ENCODE results near the gene SRSF9. TPM values are rescaled to one million over a fixed set of nuclear protein-coding genes. Genes with fewer than 3 reads are reported as not detected.

The SRSF9 gene
- total and polyA plus RNA-seq, 2 donors (not counting 1 experiment from before 2014, with no cell fraction given) = 96.3 to 157 TPM

DNA sequence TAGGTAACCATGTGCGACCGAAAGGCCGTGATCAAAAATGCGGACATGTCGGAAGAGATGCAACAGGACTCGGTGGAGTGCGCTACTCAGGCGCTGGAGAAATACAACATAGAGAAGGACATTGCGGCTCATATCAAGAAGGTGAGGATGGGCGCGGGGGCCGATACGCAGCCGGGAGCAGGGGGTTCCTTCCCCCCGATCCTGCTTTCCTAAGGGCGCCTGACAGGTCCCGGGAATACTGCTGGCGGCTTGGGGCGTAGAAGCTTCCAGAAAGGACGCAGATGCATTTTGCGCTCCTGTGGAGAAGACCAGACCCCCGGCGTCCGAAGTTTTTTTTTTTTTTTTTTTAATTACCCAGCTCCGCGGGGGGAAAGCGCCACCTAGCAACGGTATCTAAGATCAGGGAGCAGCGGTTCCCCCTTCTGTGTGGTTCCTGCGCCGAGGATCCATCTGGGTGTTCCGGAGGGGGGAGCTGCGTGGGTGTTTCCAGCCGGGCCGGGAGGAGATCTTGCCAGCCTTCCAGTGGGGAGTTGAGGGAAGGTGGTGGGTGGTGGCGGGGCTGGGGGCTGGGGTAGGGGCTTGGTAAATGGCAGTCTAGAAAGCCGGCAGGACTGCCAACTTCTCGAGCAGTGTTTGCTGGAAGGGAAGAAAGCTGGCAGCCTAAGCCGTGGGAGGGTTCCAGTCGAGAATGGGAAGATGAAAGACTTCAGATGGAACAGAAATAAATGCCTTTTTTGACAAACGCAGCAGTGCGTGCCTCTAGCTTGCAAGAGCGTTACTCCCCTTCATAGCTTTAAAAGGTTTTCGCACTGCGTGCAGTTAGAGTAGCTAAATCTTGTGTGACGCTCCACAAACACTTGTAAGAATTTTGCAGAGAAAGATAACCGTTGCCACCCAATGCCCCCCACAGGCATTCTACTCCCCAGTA, 27.1 kb upstream of the SRSF9 start:
- no peak for TF ChIP-seq EZH2 (IDR thresholded peaks at IDR 0.05; ENCODE audit: borderline replicate concordance, insufficient read depth, low read depth, low read length, poor library complexity, severe bottlenecking)
- TF ChIP-seq, protein P1, sequence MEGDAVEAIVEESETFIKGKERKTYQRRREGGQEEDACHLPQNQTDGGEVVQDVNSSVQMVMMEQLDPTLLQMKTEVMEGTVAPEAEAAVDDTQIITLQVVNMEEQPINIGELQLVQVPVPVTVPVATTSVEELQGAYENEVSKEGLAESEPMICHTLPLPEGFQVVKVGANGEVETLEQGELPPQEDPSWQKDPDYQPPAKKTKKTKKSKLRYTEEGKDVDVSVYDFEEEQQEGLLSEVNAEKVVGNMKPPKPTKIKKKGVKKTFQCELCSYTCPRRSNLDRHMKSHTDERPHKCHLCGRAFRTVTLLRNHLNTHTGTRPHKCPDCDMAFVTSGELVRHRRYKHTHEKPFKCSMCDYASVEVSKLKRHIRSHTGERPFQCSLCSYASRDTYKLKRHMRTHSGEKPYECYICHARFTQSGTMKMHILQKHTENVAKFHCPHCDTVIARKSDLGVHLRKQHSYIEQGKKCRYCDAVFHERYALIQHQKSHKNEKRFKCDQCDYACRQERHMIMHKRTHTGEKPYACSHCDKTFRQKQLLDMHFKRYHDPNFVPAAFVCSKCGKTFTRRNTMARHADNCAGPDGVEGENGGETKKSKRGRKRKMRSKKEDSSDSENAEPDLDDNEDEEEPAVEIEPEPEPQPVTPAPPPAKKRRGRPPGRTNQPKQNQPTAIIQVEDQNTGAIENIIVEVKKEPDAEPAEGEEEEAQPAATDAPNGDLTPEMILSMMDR (IDR thresholded peaks at IDR 0.05) = peak; percentile 31
- Histone ChIP-seq H3K4me2 (replicated peaks; ENCODE audit: low read depth, low read length, poor library complexity, severe bottlenecking) (peak overlapping the region; percentile 87), H3K79me2 (ENCODE audit: control insufficient read depth, insufficient read depth, low read length) (peaks cover 24% of the 10 kb centered on the region), H3K36me3 (replicated peaks in 1 of 2; ENCODE audit: control extremely low read depth in 1 of 2, control insufficient read depth in 1 of 2, extremely low read depth in 1 of 2, insufficient read depth in 2 of 2, low read length in 1 of 2) (peaks cover 0 to 5% of the 10 kb centered on the region in 2 experiments), H3K27me3 (replicated peaks in 1 of 4; ENCODE audit: control extremely low read depth in 1 of 4, control insufficient read depth in 3 of 4, insufficient read depth in 4 of 4, low read length in 3 of 4) (no peaks in the 10 kb centered on the region), H2AFZ (ENCODE audit: insufficient read depth, low read depth, low read length, poor library complexity, severe bottlenecking) (peak overlapping the region; percentile 83), H3K4me3 (ENCODE audit: control extremely low read depth in 1 of 5, extremely low read depth in 1 of 5, insufficient read depth in 1 of 5, low read depth in 2 of 5, low read length in 4 of 5) (peak overlapping the region; percentile 68 to 90 (median 83)), H3K9me3 (ENCODE audit: control extremely low read depth in 1 of 3, control insufficient read depth in 2 of 3, insufficient read depth in 1 of 3, low read length in 2 of 3) (no peaks in the 10 kb centered on the region), H4K20me1 (ENCODE audit: control insufficient read depth, insufficient read depth, low read length, poor library complexity, severe bottlenecking) (peaks cover 20% of the 10 kb centered on the region), H3K4me1 (ENCODE audit: control insufficient read depth in 2 of 2, insufficient read depth in 2 of 2, low read length in 2 of 2) (peaks cover 17% of the 10 kb centered on the region in 2 donors), H3K9ac (ENCODE audit: low read length) (peak overlapping the region; percentile 82), H3K27ac (ENCODE audit: low read length in 2 of 2) (peak overlapping the region; percentile 45 to 78)
- intact Hi-C loops (cut with micrococcal nuclease) = loop anchor here (1.0 to 5.0 kb wide), 6 partner anchors 27 to 140 kb away; partner anchors contain the start of genes GATC, POP5, RNF10 and SRSF9
- ChIA-PET POLR2A (interaction anchor here (0.6 to 2.0 kb wide), 3 partner anchors 27 to 49 kb away, joined by 3 to 26 read pairs (median 4); partner anchors contain the start of gene SRSF9), CTCF (interaction anchor here (0.5 to 2.1 kb wide), 15 partner anchors 12 to 1038 kb away, joined by 3 to 10 read pairs (median 4); partner anchors contain the start of genes COQ5 and RNU4-1)
- peaks cover 28% of the 10 kb centered on the region for H3K4me1 Mint-ChIP-seq
- peak overlapping the region; percentile 98 for H3K4me3 Mint-ChIP-seq
- peak; percentile 79 for DNase-seq
- H3K27me3 Mint-ChIP-seq = no peaks in the 10 kb centered on the region
- ATAC-seq (ENCODE audit: low read depth) = peak; percentile 15
- under 1% methylated on average over 41 of the region's 47 CpGs for WGBS (ENCODE audit: insufficient coverage)
- peak overlapping the region; percentile 93 for H3K27ac Mint-ChIP-seq
- H3K9me3 Mint-ChIP-seq (ENCODE audit: insufficient read depth) = no peaks in the 10 kb centered on the region
